ENCODE measurements around the gene SH3BGR.

SH3BGR gene

DNA sequence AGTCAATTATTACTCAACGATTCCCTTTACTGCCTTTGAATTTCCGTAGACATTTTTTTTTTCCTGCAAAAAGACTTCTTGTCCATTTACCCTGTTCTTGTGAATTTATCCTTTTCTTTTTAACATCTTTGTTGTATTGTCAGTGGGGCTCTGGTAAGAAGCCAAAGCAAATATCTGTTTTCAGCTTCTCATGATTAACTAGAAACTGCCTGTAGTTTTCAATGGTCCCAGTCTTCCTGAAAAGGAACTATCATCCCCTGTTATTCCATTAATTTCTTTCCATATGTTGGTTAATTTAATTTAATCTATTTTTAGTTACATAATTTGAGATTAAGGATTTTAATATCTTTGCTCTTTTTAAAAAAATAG, 28.0 kb downstream of the SH3BGR start:
- ChIA-PET POLR2A (no interaction called here), CTCF (no interaction called here)
- no peak overlapping the region for H3K4me3 ChIP-seq (ENCODE audit: low read depth, low read length)
- no peak for DNase-seq (ENCODE audit: low read depth, low spot score)
- TF ChIP-seq, protein P1, sequence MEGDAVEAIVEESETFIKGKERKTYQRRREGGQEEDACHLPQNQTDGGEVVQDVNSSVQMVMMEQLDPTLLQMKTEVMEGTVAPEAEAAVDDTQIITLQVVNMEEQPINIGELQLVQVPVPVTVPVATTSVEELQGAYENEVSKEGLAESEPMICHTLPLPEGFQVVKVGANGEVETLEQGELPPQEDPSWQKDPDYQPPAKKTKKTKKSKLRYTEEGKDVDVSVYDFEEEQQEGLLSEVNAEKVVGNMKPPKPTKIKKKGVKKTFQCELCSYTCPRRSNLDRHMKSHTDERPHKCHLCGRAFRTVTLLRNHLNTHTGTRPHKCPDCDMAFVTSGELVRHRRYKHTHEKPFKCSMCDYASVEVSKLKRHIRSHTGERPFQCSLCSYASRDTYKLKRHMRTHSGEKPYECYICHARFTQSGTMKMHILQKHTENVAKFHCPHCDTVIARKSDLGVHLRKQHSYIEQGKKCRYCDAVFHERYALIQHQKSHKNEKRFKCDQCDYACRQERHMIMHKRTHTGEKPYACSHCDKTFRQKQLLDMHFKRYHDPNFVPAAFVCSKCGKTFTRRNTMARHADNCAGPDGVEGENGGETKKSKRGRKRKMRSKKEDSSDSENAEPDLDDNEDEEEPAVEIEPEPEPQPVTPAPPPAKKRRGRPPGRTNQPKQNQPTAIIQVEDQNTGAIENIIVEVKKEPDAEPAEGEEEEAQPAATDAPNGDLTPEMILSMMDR (IDR thresholded peaks at IDR 0.05; ENCODE audit: insufficient read depth, low read length, missing control alignments): no peak

DNA sequence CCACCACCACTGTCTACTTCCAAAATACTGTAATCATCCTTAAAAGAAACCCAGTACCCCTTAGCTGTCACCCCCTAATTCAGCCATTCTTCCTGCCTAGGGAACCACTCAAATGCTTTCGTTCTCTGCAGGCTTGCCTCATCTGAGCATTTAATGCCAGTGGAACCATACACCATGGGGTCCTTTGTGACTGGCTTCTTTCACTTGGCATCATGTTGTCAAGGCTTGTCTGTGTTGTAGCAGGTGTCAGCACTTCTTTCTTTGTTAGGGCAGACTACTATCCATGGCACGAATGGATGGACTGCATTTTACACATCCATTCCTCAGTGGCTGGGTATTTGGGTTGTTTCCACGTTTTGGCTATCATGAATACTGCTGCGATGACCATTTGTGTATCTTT, 28.5 kb downstream of the SH3BGR start:
- ChIA-PET CTCF (no interaction called here), POLR2A (no interaction called here)
- DNase-seq (ENCODE audit: low read depth, low spot score): no peak
- TF ChIP-seq, protein P1 (IDR thresholded peaks at IDR 0.05; ENCODE audit: insufficient read depth, low read length, missing control alignments): no peak
- no peak overlapping the region for H3K4me3 ChIP-seq (ENCODE audit: low read depth, low read length)

DNA sequence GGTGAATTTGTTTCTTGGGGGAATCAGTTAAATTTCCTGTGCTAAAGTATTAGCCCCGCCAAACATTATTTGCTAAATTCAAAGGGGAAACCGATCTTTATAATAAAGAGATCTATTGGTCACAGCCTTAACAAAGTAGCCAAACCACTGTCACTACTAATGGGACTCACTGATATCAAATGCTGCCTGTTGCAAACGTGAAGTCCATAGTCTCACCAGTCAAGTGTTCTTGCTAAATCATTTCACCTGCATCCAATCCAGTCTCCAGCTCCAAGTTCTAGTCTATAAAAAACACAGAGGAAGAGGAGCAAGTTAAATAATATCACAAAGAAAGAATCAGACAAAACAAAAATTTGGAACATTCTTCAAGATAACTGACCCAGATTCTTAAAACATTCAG, 30.1 kb downstream of the SH3BGR start:
- POLR2A ChIA-PET: no interaction called here
- TF ChIP-seq, protein P1 (IDR thresholded peaks at IDR 0.05; ENCODE audit: insufficient read depth, low read length, missing control alignments): no peak
- no peak for DNase-seq (ENCODE audit: low read depth, low spot score)
- H3K4me3 ChIP-seq (ENCODE audit: low read depth, low read length): no peak overlapping the region
- CTCF ChIA-PET: no interaction called here

DNA sequence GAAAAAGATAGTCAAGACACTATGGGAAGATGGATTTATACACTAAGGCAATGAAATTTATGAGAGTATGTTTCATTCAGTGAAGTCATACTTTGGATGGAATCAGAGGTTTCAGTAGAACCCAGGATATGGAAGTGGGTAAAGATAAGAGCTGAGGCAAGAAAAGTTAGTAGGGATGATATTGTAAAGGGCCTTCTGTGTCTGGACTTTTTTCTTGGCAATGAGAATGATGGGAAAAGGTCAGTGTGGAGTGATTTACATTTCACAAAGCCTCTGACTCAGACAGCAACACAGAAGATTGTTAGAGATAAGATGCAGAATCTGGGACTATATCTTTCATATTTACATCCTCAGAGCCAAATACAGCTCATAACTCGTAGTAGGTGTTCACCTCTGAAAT, 32.1 kb downstream of the SH3BGR start:
- no peak overlapping the region for H3K4me3 ChIP-seq (ENCODE audit: low read depth, low read length)
- TF ChIP-seq, protein P1 (IDR thresholded peaks at IDR 0.05; ENCODE audit: insufficient read depth, low read length, missing control alignments): no peak
- CTCF ChIA-PET: no interaction called here
- no peak for DNase-seq (ENCODE audit: low read depth, low spot score)
- POLR2A ChIA-PET: no interaction called here

DNA sequence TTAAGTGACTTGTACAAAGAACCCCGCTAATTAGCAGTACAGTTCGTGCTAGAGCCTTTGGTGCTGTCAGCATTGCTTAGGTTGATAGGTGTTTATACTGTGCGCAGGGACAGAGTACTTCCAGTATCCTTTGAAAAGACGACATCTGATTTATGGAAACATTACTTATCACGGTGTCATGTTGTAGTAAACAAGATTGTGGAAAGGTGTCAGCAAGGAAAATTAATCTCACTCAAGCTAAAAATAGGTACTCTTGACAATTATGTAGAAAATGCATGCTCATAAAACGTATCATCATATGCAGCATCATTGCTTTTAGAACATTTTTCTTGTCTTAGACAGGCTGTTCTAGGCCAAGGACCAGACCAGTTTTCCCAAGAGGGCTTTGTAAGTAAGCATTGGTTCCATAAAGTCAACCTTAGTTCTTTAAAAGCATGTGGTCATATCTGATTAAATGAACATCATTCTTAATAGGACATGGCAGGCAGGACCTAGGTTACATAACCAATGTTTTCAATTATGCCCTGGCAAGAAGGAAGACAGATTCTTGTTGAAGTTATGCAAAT, 33.0 kb downstream of the SH3BGR start:
- H3K4me3 ChIP-seq (ENCODE audit: low read depth, low read length): no peak overlapping the region
- TF ChIP-seq, protein P1 (IDR thresholded peaks at IDR 0.05; ENCODE audit: insufficient read depth, low read length, missing control alignments): no peak
- POLR2A ChIA-PET: no interaction called here
- CTCF ChIA-PET: no interaction called here
- no peak for DNase-seq (ENCODE audit: low read depth, low spot score)

DNA sequence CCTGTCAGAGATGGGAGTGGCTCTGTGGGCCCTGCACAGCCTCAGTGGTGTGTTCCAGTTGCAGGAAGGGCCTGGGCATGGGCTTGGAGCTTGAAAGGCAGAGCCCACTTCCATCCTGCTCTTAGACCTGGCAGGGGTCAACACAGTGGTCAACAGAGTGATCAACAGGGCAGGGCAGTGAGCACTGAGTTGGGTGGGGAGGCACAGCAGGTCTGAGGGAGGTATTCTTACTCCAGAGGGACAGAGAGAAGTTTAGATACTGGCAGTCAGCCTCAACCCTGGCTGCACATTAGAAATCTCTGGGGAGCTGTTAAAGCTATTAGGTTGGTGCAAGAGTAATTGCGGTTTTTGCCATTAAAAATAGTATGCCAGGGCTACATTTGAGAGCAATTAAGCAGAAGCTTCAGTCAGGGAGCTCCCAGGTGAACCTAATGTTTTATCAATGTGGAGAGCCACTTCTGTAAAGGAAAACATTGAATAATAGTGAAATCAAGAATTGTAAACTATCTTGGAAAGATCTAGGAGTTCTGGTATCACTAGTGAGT, 37.7 kb downstream of the SH3BGR start:
- no peak for DNase-seq (ENCODE audit: low read depth, low spot score)
- TF ChIP-seq, protein P1 (IDR thresholded peaks at IDR 0.05; ENCODE audit: insufficient read depth, low read length, missing control alignments): no peak
- no peak overlapping the region for H3K4me3 ChIP-seq (ENCODE audit: low read depth, low read length)
- CTCF ChIA-PET: interaction anchor here (1.9 kb wide), 1 partner anchor 29 kb away, joined by 5 read pairs; no protein-coding TSS in a partner anchor
- POLR2A ChIA-PET: no interaction called here

Data from AG04449 (cell line).